ENCODE results near the gene ITM2C.

The ITM2C gene, protein sequence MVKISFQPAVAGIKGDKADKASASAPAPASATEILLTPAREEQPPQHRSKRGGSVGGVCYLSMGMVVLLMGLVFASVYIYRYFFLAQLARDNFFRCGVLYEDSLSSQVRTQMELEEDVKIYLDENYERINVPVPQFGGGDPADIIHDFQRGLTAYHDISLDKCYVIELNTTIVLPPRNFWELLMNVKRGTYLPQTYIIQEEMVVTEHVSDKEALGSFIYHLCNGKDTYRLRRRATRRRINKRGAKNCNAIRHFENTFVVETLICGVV

DNA sequence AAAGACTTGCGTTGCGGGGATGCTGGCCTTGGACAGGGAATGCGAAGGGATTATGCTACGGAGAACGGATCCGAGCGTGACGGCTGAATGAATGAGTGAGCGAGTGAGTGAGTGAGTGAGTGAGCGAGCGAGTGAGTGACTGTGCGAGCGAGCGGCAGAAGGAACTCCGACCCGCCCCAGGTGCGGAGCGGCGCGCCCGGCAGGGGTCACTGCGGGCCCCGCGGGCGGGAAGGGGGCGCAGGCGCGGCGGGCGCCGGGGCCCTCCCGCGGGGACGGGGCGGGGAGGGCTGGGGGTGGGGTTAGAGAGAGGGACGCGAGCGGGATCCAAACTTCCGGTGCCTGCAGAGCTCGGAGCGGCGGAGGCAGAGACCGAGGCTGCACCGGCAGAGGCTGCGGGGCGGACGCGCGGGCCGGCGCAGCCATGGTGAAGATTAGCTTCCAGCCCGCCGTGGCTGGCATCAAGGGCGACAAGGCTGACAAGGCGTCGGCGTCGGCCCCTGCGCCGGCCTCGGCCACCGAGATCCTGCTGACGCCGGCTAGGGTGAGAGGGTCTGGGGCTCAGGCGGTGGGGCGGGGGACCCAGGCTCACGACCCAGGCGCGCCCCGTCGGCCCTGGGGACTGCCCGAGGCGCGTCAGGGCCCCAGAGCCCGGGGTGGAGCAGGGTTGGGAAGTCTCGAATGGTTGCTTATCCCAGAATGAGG is at the start of gene ITM2C:
TSS of gene ITM2C (plus strand) at position 338 of the 702 bp plus-strand sequence. CDS start at position 422, 84 bp downstream.
- peak; percentile 79 for ATAC-seq
- H3K27me3 Mint-ChIP-seq: peaks cover 7% of the 10 kb centered on the region

DNA sequence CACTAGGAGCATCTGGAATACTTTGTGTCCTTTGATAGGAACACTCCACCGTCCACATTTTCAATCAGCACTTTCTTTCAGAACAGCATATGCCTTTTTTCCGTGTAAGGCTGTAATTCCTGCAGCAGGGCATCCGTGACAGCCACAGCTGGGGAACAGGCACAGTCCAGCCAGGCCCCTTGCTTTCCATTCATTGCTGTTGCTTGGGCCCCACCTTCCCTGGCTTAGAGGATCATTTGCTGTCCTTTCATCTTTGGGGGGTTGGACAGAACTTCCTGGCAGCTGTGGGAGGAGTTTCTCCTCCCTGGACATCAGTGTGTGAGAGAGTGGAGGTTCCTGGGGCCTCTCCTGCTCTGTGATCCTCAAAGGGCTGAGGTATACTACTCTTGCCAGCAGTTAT is 49.7 kb upstream of the ITM2C start:
- peaks cover 48% of the 10 kb centered on the region for H3K36me3 Mint-ChIP-seq (ENCODE audit: low read depth)
- H3K9me3 Mint-ChIP-seq: no peaks in the 10 kb centered on the region
- H3K27ac Mint-ChIP-seq: no peak overlapping the region
- H3K4me3 Mint-ChIP-seq: no peak overlapping the region
- ATAC-seq: no peak
- no peak for DNase-seq
- H3K27me3 Mint-ChIP-seq: no peaks in the 10 kb centered on the region
- H3K4me1 Mint-ChIP-seq: no peaks in the 10 kb centered on the region

More for the DNA sequence above, at the start of gene ITM2C:
- H3K9me3 Mint-ChIP-seq: peaks cover 2% of the 10 kb centered on the region
- peak within 1 kb of the TSS; percentile 73 for H3K27ac Mint-ChIP-seq
- peak; percentile 78 for DNase-seq
- H3K4me3 Mint-ChIP-seq: peak within 1 kb of the TSS; percentile 85
- H3K36me3 Mint-ChIP-seq (ENCODE audit: low read depth): no peaks in the 10 kb centered on the region
- H3K4me1 Mint-ChIP-seq: peaks cover 65% of the 10 kb centered on the region

DNA sequence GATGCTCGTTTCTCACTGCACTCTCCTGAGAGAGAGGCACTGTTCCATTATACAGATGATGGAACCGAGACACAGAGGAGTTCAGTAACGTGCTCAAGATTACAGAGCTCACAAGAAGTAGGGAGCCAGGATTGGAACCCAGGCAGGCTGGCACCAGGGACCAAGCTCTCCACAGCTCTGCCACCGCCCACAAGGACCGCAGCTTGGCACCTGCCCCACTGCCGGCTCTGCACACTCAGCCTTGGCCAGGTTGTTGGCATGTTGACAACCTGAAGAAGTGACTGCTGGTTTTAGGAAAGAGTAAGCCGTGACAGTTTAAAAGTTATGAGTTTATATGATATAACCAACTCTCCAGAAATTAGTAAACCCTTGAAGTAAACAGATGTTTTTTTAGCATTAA is 48.0 kb upstream of the ITM2C start:
- Mint-ChIP-seq H3K36me3 (ENCODE audit: low read depth) (peaks cover 40% of the 10 kb centered on the region), H3K4me3 (no peak overlapping the region), H3K27me3 (no peaks in the 10 kb centered on the region), H3K9me3 (no peaks in the 10 kb centered on the region), H3K4me1 (no peaks in the 10 kb centered on the region), H3K27ac (no peak overlapping the region)
- ATAC-seq (no peak), DNase-seq (no peak)

DNA sequence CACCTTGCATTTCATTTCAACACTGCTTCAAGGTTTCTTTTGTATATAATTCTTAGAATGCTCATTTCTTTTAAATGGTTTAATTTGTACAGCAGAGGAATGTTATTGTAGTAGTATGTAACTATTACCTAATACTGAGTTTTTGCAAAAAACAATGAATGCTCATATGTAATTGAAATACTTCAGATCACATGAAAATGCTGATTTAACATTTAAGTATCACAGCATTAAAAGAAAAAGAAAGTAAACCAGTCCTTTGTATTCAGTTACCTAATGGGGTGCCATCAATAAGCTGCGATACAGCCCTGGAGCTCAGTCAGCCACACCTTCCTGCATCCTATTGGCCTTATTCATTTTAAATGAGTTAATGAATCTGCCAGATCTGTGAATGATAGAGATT is 45.3 kb upstream of the ITM2C start:
- peaks cover 3% of the 10 kb centered on the region for H3K4me1 Mint-ChIP-seq
- H3K36me3 Mint-ChIP-seq (ENCODE audit: low read depth): peaks cover 27% of the 10 kb centered on the region
- no peak overlapping the region for H3K4me3 Mint-ChIP-seq
- no peak overlapping the region for H3K27ac Mint-ChIP-seq
- no peaks in the 10 kb centered on the region for H3K9me3 Mint-ChIP-seq
- ATAC-seq (no peak), DNase-seq (no peak)
- H3K27me3 Mint-ChIP-seq: no peaks in the 10 kb centered on the region

DNA sequence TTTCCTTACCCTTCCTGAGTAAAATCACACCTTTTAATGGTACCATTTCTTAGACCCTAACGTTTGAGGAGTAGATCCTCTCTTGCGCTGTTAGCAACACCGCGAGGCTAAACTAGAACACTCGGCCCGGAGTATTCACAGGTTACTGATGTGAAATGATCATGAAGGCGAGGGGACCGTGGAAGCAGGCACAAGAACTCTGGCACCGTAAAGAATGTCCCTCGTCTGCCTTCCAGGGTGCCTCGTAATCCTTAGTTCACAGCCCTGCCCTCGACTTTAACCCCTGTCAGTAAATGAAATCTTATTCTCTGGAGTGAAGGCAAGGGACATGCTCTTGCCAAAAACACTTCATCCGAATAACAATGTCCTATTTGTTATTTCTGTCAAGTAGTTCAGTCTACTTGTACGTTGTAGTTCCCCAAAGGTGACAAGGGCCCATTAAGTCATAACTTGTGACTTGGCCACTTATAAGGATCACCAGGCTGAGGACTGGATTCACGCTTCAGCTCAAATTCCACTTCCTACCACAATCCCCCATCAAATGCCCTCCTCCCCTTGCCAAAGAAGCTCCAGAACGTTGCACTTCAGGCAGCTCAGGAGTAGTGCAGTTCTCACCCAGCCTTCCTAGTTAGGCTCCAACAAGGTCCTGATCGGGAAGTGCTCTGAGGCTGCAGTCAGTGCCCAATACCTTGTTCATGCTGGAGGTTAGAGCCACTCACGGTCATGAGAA is 43.3 kb upstream of the ITM2C start:
- H3K27ac Mint-ChIP-seq: no peak overlapping the region
- no peak overlapping the region for H3K4me3 Mint-ChIP-seq
- ATAC-seq: no peak
- DNase-seq: no peak
- peaks cover 6% of the 10 kb centered on the region for H3K4me1 Mint-ChIP-seq
- H3K27me3 Mint-ChIP-seq: peaks cover 15% of the 10 kb centered on the region
- no peaks in the 10 kb centered on the region for H3K9me3 Mint-ChIP-seq
- peaks cover 19% of the 10 kb centered on the region for H3K36me3 Mint-ChIP-seq (ENCODE audit: low read depth)

DNA sequence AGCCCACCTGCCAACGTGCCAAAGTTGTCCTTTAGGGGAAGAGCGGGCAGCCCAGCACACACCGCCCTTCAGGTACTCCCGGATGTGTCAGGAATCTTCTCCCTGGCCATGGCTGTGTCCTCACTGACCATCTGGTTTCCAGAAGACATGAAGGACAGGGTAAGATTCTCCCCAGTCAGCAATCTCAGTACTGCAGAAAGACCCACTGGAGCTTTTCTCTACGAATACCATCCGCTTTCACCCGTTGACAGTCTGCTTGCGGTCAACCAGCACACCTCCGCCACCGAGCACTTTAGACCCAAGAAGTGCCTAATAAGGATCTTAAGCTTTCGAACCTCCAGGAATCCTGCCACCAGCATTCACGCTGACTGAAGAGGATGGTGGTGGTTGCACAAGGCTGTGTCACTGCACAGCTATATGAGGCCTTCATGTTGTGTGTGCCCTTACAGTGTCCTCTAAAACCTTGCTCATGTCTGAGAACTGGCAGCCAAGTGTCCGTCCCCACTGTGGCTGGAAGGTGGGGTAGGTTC is 42.7 kb upstream of the ITM2C start:
- H3K27ac Mint-ChIP-seq: no peak overlapping the region
- peaks cover 19% of the 10 kb centered on the region for H3K36me3 Mint-ChIP-seq (ENCODE audit: low read depth)
- H3K27me3 Mint-ChIP-seq: peaks cover 21% of the 10 kb centered on the region
- ATAC-seq (no peak), DNase-seq (no peak)
- no peaks in the 10 kb centered on the region for H3K9me3 Mint-ChIP-seq
- no peak overlapping the region for H3K4me3 Mint-ChIP-seq
- H3K4me1 Mint-ChIP-seq: peaks cover 6% of the 10 kb centered on the region

DNA sequence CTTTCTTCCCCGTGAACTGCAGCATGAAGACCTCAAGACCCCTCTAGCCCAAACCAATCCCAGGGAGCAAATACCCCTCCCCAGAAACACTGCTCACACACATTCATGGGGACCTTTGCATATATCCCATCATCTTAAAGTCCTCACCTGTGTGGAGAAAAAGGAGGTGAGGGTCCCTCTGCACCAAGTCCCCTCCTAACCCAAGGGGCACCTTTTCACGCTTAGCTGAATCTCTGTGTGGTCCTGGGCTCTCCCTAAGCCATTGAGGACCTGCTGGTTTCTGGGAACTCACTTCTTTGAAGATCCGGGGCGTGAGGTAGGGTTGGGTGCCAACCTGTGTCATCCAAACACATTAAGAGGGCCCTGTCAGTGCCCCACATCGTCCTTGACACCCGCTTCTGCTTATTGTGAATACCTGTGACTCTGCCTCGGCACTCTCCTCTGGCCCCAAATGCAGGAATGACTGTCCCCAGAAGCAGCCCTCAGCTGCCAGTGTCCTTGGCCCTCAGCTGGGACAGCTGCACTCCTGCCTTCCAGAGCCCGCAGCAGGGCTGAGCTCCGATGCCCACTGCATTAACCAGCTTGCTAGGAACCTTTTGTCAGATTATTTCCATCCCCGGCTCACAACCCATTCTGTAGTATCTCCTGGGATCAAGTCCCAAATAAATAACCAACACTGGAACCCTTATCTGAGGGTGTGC is 41.3 kb upstream of the ITM2C start:
- ATAC-seq: no peak
- Mint-ChIP-seq H3K27me3 (peaks cover 29% of the 10 kb centered on the region), H3K9me3 (no peaks in the 10 kb centered on the region), H3K4me3 (no peak overlapping the region), H3K36me3 (ENCODE audit: low read depth) (peaks cover 12% of the 10 kb centered on the region), H3K4me1 (peaks cover 6% of the 10 kb centered on the region), H3K27ac (no peak overlapping the region)
- no peak for DNase-seq

DNA sequence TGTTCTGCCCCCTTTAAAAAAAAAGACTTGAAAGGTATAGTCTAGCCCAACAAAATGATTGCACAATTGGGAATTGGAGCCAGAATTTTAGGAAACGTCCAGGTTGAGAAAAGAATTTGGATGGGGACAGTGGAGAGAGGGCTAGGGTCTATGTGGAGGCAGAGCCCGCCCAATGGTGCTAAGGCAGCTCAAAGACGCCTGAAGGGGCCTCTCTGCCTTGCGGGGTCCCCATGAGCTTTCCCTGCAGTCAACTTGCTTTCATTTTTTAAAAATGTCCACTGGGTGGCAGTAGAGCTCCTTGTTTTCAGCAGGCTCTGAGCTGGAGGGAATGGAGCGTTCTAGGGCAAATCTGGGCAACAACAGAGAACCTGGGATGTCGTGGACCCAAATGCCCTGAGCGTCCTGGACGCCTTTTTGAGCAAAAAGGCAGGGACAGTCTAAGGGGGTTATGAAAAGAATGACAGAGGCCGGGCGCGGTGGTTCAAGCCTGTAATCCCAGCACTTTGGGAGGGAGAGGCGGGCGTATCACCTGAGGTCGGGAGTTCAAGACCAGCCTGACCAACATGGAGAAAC is 40.2 kb upstream of the ITM2C start:
- no peak overlapping the region for H3K4me3 Mint-ChIP-seq
- no peaks in the 10 kb centered on the region for H3K9me3 Mint-ChIP-seq
- ATAC-seq (peak; percentile 86), DNase-seq (peak; percentile 44)
- peaks cover 6% of the 10 kb centered on the region for H3K36me3 Mint-ChIP-seq (ENCODE audit: low read depth)
- H3K4me1 Mint-ChIP-seq: peaks cover 10% of the 10 kb centered on the region
- peaks cover 30% of the 10 kb centered on the region for H3K27me3 Mint-ChIP-seq
- H3K27ac Mint-ChIP-seq: no peak overlapping the region

DNA sequence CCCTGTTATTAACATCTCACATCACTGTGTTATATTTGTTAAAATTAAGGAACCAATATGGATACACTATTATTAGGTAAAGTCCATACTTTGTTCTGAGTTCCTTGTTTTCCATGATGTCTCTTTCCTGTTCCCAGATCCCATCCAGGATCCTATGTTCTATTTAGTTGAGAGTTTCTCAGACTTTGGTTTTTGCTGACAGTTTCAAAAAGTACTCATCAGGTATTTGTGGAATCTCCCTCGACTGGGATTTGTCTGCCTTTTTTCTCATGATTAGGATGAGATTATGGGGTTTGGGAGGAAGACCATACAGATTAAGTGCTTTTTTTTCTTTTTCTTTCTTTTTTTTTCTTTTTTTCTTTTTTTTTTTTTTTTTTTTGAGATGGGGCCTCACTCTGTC is 39.4 kb upstream of the ITM2C start:
- H3K27me3 Mint-ChIP-seq: peaks cover 38% of the 10 kb centered on the region
- no peak overlapping the region for H3K4me3 Mint-ChIP-seq
- H3K36me3 Mint-ChIP-seq (ENCODE audit: low read depth): peaks cover 1% of the 10 kb centered on the region
- ATAC-seq: no peak
- DNase-seq: no peak
- H3K9me3 Mint-ChIP-seq: no peaks in the 10 kb centered on the region
- no peak overlapping the region for H3K27ac Mint-ChIP-seq
- H3K4me1 Mint-ChIP-seq: peaks cover 14% of the 10 kb centered on the region

DNA sequence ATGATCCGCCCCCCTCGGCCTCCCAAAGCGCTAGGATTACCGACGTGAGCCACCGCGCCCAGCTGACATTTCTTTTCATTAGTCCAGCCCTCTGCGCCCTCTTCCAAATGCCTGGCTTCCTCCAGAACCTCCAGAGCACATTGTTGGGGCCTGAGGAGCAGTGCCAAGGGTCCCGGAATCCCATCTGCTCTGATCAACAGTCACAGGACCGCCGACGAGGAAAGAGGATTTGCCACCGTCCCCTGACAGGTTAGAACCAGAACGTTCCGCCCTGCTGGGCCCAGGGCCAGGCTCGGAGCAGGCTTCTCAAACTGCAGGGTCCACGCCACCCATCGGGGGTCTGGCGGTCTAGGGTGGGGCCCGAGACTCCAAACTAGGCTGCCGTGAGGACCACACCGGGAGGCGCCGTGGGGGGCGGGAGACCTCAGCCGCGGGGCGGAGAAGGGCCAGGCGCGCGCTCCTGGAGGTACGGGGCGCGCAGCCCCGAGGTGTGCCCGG is 36.9 kb upstream of the ITM2C start:
- no peak overlapping the region for H3K27ac Mint-ChIP-seq
- no peaks in the 10 kb centered on the region for H3K9me3 Mint-ChIP-seq
- ATAC-seq (no peak), DNase-seq (no peak)
- H3K27me3 Mint-ChIP-seq: peaks cover 46% of the 10 kb centered on the region
- H3K36me3 Mint-ChIP-seq (ENCODE audit: low read depth): no peaks in the 10 kb centered on the region
- peaks cover 15% of the 10 kb centered on the region for H3K4me1 Mint-ChIP-seq
- no peak overlapping the region for H3K4me3 Mint-ChIP-seq

DNA sequence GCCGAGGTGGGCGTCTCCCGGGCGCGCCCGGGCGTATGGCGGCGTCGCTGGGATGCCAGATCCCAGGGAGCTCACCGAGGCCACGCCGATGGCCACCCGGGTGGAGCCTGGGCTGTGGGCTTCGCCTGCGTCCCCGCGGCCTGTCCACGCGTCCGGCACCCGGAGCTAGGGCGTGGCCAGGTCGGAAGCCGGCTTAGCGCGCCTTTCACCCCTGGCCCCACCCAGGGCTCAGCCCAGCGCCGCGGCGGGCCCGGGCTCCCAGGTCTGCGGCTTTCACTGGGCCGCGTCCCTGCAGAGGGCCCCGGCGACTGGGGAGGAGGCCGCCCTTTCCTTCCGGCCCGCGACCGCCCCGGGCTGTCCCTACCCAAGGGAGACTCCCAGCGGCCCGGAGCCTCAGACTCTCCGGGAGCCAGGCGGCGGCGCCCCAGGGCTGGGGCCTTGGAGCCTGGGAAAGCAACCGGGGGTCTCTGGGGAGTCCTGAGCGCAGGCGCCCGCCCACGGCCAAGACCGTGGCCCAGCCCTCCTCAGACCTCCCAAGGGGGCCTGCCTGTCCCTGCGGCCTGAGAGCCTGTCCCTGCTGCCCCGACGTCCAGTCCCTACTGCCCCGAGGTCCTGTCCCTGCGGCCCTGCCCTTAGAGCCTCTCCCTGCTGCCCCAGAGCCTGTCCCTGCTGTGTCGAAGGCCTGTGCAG is 36.3 kb upstream of the ITM2C start:
- ATAC-seq (peak; percentile 60), DNase-seq (peak; percentile 49)
- H3K36me3 Mint-ChIP-seq (ENCODE audit: low read depth): no peaks in the 10 kb centered on the region
- no peaks in the 10 kb centered on the region for H3K9me3 Mint-ChIP-seq
- H3K4me3 Mint-ChIP-seq: peak overlapping the region; percentile 24
- peaks cover 15% of the 10 kb centered on the region for H3K4me1 Mint-ChIP-seq
- peaks cover 47% of the 10 kb centered on the region for H3K27me3 Mint-ChIP-seq
- no peak overlapping the region for H3K27ac Mint-ChIP-seq

DNA sequence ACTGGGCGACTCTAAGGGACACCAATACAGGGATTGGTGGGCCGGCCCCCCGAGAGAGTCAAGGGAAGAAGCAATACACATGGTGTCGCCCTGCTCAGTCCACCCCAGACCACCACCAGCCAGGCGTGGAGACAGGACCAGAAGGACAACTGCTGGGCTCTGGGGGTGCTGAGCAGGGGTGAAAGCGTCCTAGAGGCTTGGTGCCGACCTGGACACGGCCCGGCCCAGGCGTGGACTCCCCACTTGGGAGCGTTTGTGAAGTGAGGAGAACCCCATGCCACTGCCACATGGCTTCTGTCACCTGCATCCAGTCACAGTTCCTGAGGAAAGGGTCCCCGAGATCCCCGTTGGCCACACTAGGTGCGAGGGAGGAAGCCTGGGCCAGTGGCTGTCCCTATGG is 35.4 kb upstream of the ITM2C start:
- Mint-ChIP-seq H3K36me3 (ENCODE audit: low read depth) (no peaks in the 10 kb centered on the region), H3K27me3 (peaks cover 50% of the 10 kb centered on the region), H3K4me3 (no peak overlapping the region), H3K27ac (no peak overlapping the region), H3K9me3 (no peaks in the 10 kb centered on the region), H3K4me1 (peaks cover 13% of the 10 kb centered on the region)
- ATAC-seq (no peak), DNase-seq (no peak)

DNA sequence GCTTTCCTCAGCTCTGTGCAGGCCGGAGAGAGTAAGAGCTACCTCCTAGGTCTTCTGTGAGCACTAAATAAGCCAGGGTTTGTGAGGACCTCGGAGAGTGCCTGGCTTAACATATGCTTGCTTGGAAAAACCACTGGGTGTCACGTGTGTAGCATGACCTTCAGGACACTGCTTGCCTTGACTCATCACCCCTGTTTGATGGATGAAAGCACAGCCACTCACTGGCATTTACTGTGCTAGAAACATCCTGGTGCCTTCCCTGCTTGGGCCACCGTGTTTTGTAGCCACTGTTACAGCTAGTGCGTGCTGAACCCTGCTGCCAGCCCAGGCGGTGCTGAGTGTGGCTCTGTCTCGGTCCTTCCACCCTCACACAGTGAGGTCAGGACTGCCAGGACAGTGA is 34.8 kb upstream of the ITM2C start:
- Mint-ChIP-seq H3K27me3 (peaks cover 48% of the 10 kb centered on the region), H3K27ac (peak overlapping the region; percentile 12), H3K4me1 (peaks cover 9% of the 10 kb centered on the region), H3K36me3 (ENCODE audit: low read depth) (no peaks in the 10 kb centered on the region), H3K9me3 (no peaks in the 10 kb centered on the region), H3K4me3 (no peak overlapping the region)
- ATAC-seq: peak; percentile 76
- no peak for DNase-seq

All from activated naive CD8-positive, alpha-beta T cell treated with anti-CD3 and anti-CD28 coated beads, Interleukin-2, amount 50 U/mL, for 24 hours (primary cell).